ENCODE results near the gene ATP2B2.

The ATP2B2 gene

GRCh38 chr3:10468613-10469354, 36.6 kb downstream of the ATP2B2 start:
- Mint-ChIP-seq H3K9me3 (no peaks in the 10 kb centered on the region), H3K4me3 (no peak overlapping the region), H3K27ac (no peak overlapping the region), H3K4me1 (peaks cover 26% of the 10 kb centered on the region), H3K36me3 (ENCODE audit: low read depth) (no peaks in the 10 kb centered on the region), H3K27me3 (ENCODE audit: low read depth) (peaks cover 13% of the 10 kb centered on the region)
- no peak for TF ChIP-seq CTCF (IDR thresholded peaks at IDR 0.05; ENCODE audit: unreplicated experiment in 3 of 3)

GRCh38 chr3:10467904-10468612, 37.3 kb downstream of the ATP2B2 start:
- Mint-ChIP-seq H3K36me3 (ENCODE audit: low read depth) (no peaks in the 10 kb centered on the region), H3K4me3 (no peak overlapping the region), H3K27me3 (ENCODE audit: low read depth) (peaks cover 17% of the 10 kb centered on the region), H3K9me3 (no peaks in the 10 kb centered on the region), H3K27ac (no peak overlapping the region), H3K4me1 (peaks cover 25% of the 10 kb centered on the region)
- TF ChIP-seq CTCF (IDR thresholded peaks at IDR 0.05; ENCODE audit: unreplicated experiment in 3 of 3): no peak

GRCh38 chr3:10467204-10467603, 38.2 kb downstream of the ATP2B2 start:
- no peaks in the 10 kb centered on the region for H3K9me3 Mint-ChIP-seq
- peaks cover 21% of the 10 kb centered on the region for H3K27me3 Mint-ChIP-seq (ENCODE audit: low read depth)
- no peak for TF ChIP-seq CTCF (IDR thresholded peaks at IDR 0.05; ENCODE audit: unreplicated experiment in 3 of 3)
- H3K36me3 Mint-ChIP-seq (ENCODE audit: low read depth): no peaks in the 10 kb centered on the region
- no peak overlapping the region for H3K27ac Mint-ChIP-seq
- no peak overlapping the region for H3K4me3 Mint-ChIP-seq
- H3K4me1 Mint-ChIP-seq: peaks cover 18% of the 10 kb centered on the region

- Mint-ChIP-seq H3K36me3 (ENCODE audit: low read depth) (no peaks in the 10 kb centered on the region), H3K9me3 (no peaks in the 10 kb centered on the region)
These were observed 39.2 kb downstream of the ATP2B2 start for GRCh38 chr3:10466186-10466585.

GRCh38 chr3:10465161-10465560, 40.2 kb downstream of the ATP2B2 start:
- no peaks in the 10 kb centered on the region for H3K9me3 Mint-ChIP-seq
- H3K36me3 Mint-ChIP-seq (ENCODE audit: low read depth): no peaks in the 10 kb centered on the region

More at GRCh38 chr3:10466186-10466585, 39.2 kb downstream of the ATP2B2 start:
- no peak overlapping the region for H3K4me3 Mint-ChIP-seq
- H3K27me3 Mint-ChIP-seq (ENCODE audit: low read depth): peaks cover 18% of the 10 kb centered on the region
- H3K27ac Mint-ChIP-seq: no peak overlapping the region
- TF ChIP-seq CTCF (IDR thresholded peaks at IDR 0.05; ENCODE audit: unreplicated experiment in 3 of 3): no peak
- peaks cover 15% of the 10 kb centered on the region for H3K4me1 Mint-ChIP-seq

More at GRCh38 chr3:10465161-10465560, 40.2 kb downstream of the ATP2B2 start:
- Mint-ChIP-seq H3K4me1 (peaks cover 12% of the 10 kb centered on the region), H3K27ac (no peak overlapping the region), H3K4me3 (no peak overlapping the region), H3K27me3 (ENCODE audit: low read depth) (peaks cover 20% of the 10 kb centered on the region)
- no peak for TF ChIP-seq CTCF (IDR thresholded peaks at IDR 0.05; ENCODE audit: unreplicated experiment in 3 of 3)

Measured in nephron (organoid).